Esophagus muscularis mucosa (tissue), 4 donors: Measurements from ENCODE around the gene STRADB. TPM values are rescaled to one million over a fixed set of nuclear protein-coding genes. Genes with fewer than 3 reads are reported as not detected.

ENCODE experiments used
- DNase-seq: peaks from one replicate; pipeline ENCODE4 v3.0.0-alpha.2; 2017; ENCODE audit errors: extremely low spot score
- H3K27ac ChIP-seq, 4 donors: fragments of 200-600 bp; sonication (generic); replicated peaks in 1 of 4; 1 replicate in 3 of 4; 2 replicates in 1 of 4; pipeline ENCODE4 v1.5.1; 2016 to 2019; ENCODE audit warnings: mild to moderate bottlenecking in 1 of 4
- H3K27me3 ChIP-seq, 4 donors: fragments of 200-600 bp; sonication (generic); one replicate each; pipeline versions ENCODE4 v1.5.1 to v1.6.0; 2016 to 2019
- H3K36me3 ChIP-seq, 4 donors: fragments of 200-600 bp; sonication (generic); one replicate each; pipeline ENCODE4 v1.5.1; 2016 to 2019
- H3K4me1 ChIP-seq, 4 donors: fragments of 200-600 bp; sonication (generic); one replicate each; pipeline ENCODE4 v1.5.1; 2016 to 2019
- H3K4me3 ChIP-seq, 4 donors: fragments of 200-600 bp; sonication (generic); 1 replicate in 2 of 4; 2 replicates in 2 of 4; pipeline ENCODE4 v1.5.1; 2016 to 2019; ENCODE audit warnings: mild to moderate bottlenecking in 4 of 4, moderate library complexity in 1 of 4
- H3K9me3 ChIP-seq, 4 donors: fragments of 200-600 bp; sonication (generic); 1 replicate in 3 of 4; 2 replicates in 1 of 4; pipeline ENCODE4 v1.5.1; 2016 to 2019
- CTCF ChIP-seq, 3 experiments: fragments of 200-600 bp in 2 of 3; fragments of 450-650 bp in 1 of 3; sonication (generic) in 2 of 3; IDR thresholded peaks; one replicate each; pipeline ENCODE4 v1.5.1; 2017 to 2019; ENCODE audit warnings: antibody characterized with exemption in 3 of 3, mild to moderate bottlenecking in 2 of 3, moderate library complexity in 1 of 3
- EP300 ChIP-seq: sonication (generic); formaldehyde crosslinking; IDR thresholded peaks from one replicate; pipeline ENCODE4 v1.6.1; 2017; ENCODE audit warnings: antibody characterized with exemption
- POLR2A ChIP-seq: fragments of 450-650 bp; IDR thresholded peaks from one replicate; pipeline ENCODE4 v1.6.1; 2017; ENCODE audit warnings: antibody characterized with exemption, moderate library complexity, mild to moderate bottlenecking, low read depth
- POLR2AphosphoS5 ChIP-seq, 2 donors: sonication (generic); formaldehyde crosslinking; IDR thresholded peaks; one replicate each; pipeline ENCODE4 v1.6.1; 2017; ENCODE audit warnings: antibody characterized with exemption in 2 of 2
- WGBS: methylation state at CpG from one replicate; pipeline ENCODE4 v1.1.5; 2018; 5-methylcytosine and 5-hydroxymethylcytosine counted together
- intact Hi-C: fragments of 100-400 bp; cut with DNase I; formaldehyde crosslinking; loops from one replicate; pipeline ENCODE4 v1.15.1; 2023
- small RNA-seq, 3 donors: library from RNA; depleted of rRNA; stranded (forward); fragments of <200 nt; gene quantifications; one replicate each; pipeline ENCODE3, GENCODE V24; 2016
- total RNA-seq, 4 donors: library from RNA; depleted of rRNA; stranded (reverse); fragments of >200 nt; gene quantifications; one replicate each; pipeline versions ENCODE4 v1.1.0 to v1.2.1, GENCODE V29; 2016

Gene STRADB
- total RNA-seq, 4 donors from 2014 or later = 13.6 to 15.6 (median 14.1) TPM

GRCh38 chr2:201522965-201523364 is 71.4 kb downstream of the STRADB start:
- H3K4me1 ChIP-seq = no peaks in the 10 kb centered on the region
- H3K4me3 ChIP-seq = no peak overlapping the region
- WGBS = 80% methylated on average over 1 of the region's 5 CpGs
- no peaks in the 10 kb centered on the region for H3K36me3 ChIP-seq
- peaks cover 0 to 29% (median 15%) of the 10 kb centered on the region in 4 donors for H3K9me3 ChIP-seq
- intact Hi-C loops = no loop called here
- DNase-seq = no peak
- H3K27me3 ChIP-seq = no peaks in the 10 kb centered on the region
- H3K27ac ChIP-seq = no peak overlapping the region
- TF ChIP-seq POLR2A = no peak

GRCh38 chr2:201523506-201523905 is 72.0 kb downstream of the STRADB start:
- H3K27me3 ChIP-seq = no peaks in the 10 kb centered on the region
- no peak overlapping the region for H3K27ac ChIP-seq
- peaks cover 0 to 32% (median 15%) of the 10 kb centered on the region in 4 donors for H3K9me3 ChIP-seq
- H3K4me1 ChIP-seq = no peaks in the 10 kb centered on the region
- TF ChIP-seq CTCF (IDR thresholded peaks at IDR 0.05) = no peak
- no peak for TF ChIP-seq POLR2A
- no peak for TF ChIP-seq EP300
- TF ChIP-seq POLR2AphosphoS5 (IDR thresholded peaks at IDR 0.05) = no peak
- no peak overlapping the region for H3K4me3 ChIP-seq
- 0% methylated on average over 1 of the region's 1 CpG for WGBS
- intact Hi-C loops = no loop called here
- no peak for DNase-seq
- no peaks in the 10 kb centered on the region for H3K36me3 ChIP-seq

Small RNA genes within 50 kb of the gene (small RNA-seq; reads per million reads assigned to genes)
- gene RF00019 = 0 reads per million in 3 donors

Other genes with a start within 250 kb of the STRADB start
- gene CASP8, start 191.2 kb upstream of the STRADB start, total RNA-seq = 10 to 100 TPM in 1 of 4 donors, 1 to 10 TPM in 3; 4.9 to 17.9 (median 5.3) TPM
- gene FLACC1, start 94.4 kb upstream of the STRADB start, total RNA-seq = 1 to 10 TPM; 1.2 to 5.1 (median 4.2) TPM
- 100 to 1,000 TPM in 2 of 4 donors, 10 to 100 TPM in 2; 73.1 to 114 (median 91.6) TPM for gene TRAK2, start 282 bp upstream of the STRADB start, total RNA-seq
- 10 to 100 TPM; 14.5 to 17.7 (median 16.4) TPM for gene TMEM237, start 191.8 kb downstream of the STRADB start, total RNA-seq
- under 1 TPM in 1 of 4 donors, not detected in 3; 0.23 TPM for gene MPP4, start 246.9 kb downstream of the STRADB start, total RNA-seq